ENCODE results near the gene NDUFA3.

Gene NDUFA3

GRCh38 chr19:54141356-54141755, 38.7 kb downstream of the NDUFA3 start:
- DNase-seq: no peak

DNA sequence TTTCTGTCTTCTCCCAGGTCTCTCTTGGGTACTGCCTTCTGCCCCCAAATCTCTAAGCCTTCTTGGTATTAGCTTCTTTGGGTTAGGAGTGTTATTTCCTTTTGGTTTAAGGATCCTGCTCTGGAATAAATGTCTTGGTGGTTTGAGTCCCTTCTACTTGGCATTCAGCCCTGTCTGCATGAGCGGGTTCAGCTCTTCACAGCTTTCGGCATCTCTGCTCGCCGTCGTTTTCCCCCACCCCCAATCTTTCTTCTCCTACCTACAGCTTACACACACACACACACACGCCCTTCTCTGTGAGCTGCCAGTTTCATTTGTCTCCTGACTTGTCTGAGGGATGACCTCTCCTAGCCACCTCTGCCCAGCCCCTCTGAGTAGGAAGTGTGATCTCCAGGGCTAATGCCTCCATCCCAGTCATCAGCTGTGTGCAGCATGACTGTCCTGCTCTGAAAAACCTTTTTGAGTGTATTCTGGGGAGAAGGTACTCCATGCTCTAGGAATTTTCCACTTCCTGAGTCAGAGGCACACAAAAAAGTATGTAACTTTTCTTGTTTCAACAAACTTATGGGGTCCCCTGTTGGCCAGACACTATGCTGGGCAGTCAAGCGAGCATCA, 39.6 kb downstream of the NDUFA3 start:
- no peak for DNase-seq

GRCh38 chr19:54145541-54146158, 43.0 kb downstream of the NDUFA3 start:
- DNase-seq: no peak

GRCh38 chr19:54147676-54148075, 45.0 kb downstream of the NDUFA3 start:
- no peak for DNase-seq

- DNase-seq: no peak
These were observed 45.5 kb downstream of the NDUFA3 start for GRCh38 chr19:54148158-54148557.

- no peak for DNase-seq
These were observed 46.6 kb downstream of the NDUFA3 start for GRCh38 chr19:54149021-54149812.

DNA sequence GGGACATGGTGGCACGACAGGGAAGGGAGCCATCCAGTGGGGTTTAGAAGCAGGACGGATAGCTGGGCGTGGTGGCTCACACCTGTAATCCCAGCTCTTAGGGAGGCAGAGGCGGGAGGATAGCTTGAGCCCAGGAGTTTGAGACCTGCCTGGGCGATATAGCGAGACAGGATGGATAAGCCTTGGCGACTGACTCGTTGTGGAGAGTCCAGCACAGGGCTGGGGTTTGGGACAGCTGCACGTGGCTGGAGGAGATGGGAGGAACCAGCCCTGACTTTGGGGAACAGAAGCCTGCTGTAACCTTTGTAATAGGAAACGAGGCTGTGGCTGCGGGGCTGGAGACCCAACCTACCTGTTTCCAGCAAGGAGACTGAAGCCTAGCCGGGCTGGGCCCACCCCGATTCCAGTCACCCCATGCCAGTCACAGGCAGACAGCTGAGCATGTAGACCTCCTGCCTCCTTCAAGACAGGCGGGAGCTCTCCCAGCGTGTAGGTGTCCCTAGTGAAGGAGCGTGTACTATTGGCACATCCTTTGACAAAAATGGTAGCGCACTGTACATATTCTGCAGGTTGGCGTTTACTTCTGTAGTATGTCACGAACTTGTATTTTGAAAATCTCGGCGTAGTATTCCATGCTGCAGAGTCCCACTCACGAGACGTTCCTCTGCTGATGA, 48.8 kb downstream of the NDUFA3 start:
- DNase-seq: no peak

DNA sequence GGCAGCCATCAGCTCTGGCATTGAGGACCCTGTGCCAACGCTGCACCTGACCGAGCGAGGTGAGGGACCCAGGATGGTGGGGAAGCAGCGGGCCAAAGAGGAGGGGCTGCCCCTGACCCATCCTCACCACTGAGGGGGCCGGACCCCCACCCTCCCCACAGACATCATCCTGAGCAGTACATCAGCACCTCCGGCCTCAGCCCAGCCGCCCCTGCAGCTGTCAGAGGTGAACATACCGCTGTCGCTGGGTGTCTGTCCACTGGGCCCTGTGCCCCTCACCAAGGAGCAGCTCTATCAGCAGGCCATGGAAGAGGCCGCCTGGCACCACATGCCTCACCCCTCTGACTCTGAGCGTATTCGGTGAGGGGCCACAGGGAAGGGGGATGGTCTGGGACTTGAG, 49.6 kb downstream of the NDUFA3 start:
- DNase-seq: no peak

GRCh38 chr19:54152878-54153524, 50.3 kb downstream of the NDUFA3 start:
- no peak for DNase-seq

DNA sequence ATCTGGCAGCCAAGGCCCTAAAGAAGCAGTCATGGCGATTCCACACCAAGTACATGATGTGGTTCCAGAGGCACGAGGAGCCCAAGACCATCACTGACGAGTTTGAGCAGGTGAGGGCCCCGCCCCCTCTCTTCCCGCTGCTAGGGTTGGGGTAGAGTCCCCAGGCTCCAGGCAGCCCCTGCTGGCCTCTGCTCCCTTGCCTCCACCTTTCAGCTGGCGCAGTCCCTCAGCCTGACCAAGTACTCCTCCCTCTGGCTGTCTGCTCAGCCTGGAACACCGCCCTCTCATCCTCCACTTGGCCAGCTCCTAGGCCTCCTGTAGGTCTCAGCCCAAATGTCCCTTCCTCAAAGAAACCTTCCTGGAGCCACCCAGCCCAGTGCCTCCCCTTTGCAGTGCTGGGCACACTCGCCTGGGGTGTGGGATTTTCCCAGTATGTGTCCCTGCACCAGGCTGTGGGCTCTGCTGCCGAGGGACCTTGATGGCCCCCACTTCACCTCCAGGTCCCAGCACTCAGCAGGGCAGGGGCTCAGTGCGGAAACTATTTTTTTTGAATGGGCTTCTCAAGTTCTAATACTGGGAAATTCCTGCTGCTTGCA, 51.2 kb downstream of the NDUFA3 start:
- no peak for DNase-seq

GRCh38 chr19:54154603-54155345, 52.1 kb downstream of the NDUFA3 start:
- no peak for DNase-seq

DNA sequence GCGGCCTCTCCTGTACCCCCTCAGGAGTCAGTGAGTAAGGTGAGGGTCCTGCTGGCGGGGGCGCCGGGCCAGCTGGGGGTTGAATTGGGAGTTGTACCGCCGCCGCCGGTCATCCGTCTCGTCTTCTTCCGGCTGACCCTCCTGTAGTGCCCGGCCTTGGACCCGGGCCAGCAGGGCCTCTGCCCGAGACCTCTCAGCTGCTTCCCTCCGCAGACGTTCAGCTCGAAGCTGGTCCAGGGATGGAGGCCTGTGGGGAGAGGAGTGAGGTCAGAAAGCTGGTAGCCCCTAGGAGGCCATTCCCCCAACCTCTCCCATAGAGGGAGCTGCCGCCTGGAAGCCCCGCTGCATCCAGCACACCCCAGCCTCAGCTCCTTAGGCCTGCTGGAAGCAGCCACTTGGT, 53.0 kb downstream of the NDUFA3 start:
- DNase-seq: no peak

- no peak for DNase-seq
These were observed 53.8 kb downstream of the NDUFA3 start for GRCh38 chr19:54156490-54156889.

DNA sequence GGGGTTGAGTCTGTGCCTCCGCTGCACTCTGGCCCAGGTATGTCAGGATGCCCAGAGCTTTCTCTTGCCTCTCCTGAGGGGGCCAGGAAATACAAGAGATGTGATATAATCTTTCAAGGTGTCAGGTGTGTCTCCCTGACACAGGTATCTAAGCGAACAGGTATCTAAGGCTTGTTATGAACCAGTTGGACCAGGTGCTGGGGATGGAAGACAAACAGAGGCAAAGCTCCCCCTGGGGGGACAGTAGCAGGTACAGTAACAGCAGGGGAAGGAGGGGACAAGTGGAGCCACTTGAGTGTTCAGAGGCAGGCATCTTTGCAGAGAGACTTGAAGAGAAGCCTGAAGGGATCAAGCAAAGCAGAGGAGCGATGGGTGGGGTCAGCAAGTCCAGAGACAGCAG, 54.3 kb downstream of the NDUFA3 start:
- no peak for DNase-seq

All from NCI-H187 (cell line).